HG02970 (cell line): Measurements from ENCODE around the gene OFD1.

Source experiments
- ATAC-seq: cut with Tn5 transposase; IDR thresholded peaks from one replicate; pipeline ENCODE4 v1.9.1; 2021; ENCODE audit warnings: mild to moderate bottlenecking, moderate library complexity, moderate number of reproducible peaks; ENCODE audit not compliant: unreplicated experiment, low FRiP score

Gene OFD1

DNA sequence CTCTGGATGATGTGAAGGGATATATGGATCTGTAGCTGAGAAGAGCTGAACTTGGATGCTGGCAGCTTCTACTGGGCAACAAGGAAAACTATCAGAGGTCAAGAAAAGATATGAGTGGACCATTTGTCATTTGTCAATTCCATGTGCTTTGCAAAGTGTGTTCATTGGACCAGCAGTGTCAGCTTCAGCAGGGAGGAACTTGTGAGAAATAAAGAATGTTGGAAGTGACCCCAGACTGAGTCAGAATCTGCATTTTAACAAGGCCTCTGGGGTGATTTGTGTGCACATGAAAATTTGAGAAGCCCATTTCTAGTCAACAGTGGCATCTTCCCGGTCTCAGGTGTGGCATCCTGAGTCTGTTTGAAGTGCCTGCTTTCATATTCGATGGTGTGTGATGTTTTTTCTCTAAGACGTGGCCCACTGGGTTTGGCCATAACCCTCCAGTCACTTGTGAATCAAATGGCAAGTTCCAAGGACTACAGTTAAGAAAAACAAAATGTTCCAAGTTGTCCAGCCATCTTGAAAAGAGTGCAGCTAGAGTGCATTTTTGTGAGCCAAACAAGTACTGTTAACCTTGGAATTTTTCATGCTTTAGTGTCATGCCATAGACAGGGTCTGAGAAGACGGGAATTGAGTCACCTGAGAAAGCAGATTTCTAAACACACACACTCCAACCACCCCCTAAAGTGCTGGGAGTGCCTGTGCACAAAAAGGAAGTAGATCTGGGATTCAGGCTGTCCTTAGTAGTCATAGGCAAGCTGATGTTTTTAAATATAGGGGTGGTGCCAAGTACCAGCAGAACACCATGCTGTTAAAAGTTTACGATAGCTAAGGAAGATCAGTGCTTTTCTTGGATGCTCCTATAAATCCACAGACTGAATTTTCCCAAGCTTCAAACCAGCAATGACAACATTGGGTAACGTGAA is 55.9 kb downstream of the OFD1 start:
- no peak for ATAC-seq

DNA sequence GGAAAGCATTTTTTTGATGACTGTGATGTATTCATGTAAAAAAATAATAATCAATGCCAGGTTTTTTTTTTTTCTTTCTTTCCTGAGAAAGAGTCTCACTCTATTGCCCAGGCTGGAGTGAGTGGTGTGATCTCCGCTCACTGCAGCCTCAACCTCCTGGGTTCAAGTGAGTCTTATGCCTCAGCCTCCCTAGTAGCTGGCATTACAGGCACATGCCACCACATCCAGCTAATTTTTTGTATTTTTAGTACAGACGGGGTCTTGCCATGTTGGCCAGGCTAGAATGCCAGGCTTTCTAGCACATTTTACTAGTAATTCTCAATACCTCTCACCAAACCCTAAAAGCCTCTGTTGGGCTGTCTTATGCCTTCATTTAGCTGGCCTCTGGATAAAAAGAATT is 56.6 kb downstream of the OFD1 start:
- no peak for ATAC-seq

DNA sequence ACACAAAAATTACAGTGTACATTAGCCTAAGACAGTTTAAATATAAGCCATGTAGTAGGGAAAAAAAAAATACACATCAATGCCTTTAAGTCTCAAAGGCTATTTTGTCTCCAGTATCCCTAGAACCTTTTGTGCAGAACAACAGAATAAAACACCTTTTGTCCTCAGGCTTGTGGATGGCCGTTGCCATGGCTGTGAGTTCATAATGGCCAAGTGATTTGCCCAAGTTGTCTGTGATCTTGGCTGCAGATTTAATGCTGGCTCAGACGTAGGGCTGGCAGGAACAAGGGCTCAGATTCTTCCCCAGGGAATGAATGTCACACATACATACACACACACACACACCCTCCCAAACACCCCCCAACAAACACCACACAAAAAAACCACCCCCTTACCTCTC is 57.0 kb downstream of the OFD1 start:
- no peak for ATAC-seq

DNA sequence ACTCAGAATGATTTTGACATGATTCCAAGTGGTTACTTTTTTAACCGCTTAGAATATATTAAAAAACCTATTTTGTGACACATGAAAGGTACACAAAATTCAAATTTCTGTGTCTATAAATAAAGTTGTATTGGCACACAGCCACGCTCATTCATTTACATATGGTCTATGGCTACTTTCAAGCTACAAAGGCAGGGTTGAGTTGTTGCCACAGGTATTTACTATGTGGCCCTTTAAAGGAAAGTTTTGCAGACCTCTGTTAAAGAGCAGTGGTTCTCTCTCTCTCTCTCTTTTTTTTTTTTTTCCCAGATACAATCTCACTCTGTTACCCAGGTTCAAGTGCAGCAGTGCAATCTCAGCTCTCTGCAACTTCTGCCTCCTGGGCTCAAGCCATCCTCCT is 59.3 kb downstream of the OFD1 start:
- ATAC-seq = no peak

- no peak for ATAC-seq
Measured at GRCh38 chrX:13794417-13794816, 59.9 kb downstream of the OFD1 start.

GRCh38 chrX:13797512-13797911 is 63.0 kb downstream of the OFD1 start:
- no peak for ATAC-seq

GRCh38 chrX:13798184-13798583 is 63.6 kb downstream of the OFD1 start:
- ATAC-seq = no peak

DNA sequence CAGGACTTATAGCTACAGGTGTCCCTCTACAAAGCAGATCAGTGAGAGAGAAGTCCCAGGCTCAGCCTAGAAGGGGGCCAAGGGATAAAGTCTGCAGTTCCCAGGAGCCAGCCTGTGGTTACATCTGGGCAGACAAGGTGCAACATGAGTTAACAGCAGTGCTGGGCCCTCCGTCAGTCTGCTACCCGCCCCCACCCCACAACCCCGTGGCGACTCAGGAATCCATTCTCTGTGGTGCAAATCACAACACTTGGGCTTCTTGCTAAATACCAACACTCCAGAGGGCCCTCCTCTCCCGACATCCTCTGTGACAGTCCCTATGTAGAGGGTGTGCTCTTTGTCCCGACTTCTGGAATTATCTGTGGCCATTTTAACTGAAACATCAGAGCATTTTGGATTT is 68.6 kb downstream of the OFD1 start:
- no peak for ATAC-seq

- ATAC-seq = no peak
Measured at GRCh38 chrX:13805241-13805640, 70.7 kb downstream of the OFD1 start.

DNA sequence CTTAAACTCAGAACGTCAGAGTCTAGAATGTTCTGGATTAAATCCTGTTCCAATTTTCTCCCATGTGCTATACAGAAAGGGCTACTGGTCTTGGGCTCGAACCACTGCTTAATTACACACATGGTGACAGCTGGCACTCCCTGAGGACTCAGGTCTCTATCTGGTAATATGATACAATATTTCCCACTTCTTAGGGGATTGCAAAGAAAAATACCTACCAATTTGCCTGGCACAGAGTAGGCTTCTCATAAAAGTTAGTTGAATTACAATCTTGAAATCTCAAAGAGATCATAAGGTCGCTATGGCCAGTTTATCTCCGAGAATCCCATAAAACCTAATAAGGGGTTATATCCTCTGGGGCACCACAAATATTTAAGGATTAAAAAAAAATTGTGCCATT is 73.7 kb downstream of the OFD1 start:
- ATAC-seq = no peak

GRCh38 chrX:13808865-13809264 is 74.3 kb downstream of the OFD1 start:
- no peak for ATAC-seq

GRCh38 chrX:13815664-13816063 is 81.1 kb downstream of the OFD1 start:
- no peak for ATAC-seq

- no peak for ATAC-seq
Measured at GRCh38 chrX:13816176-13816575, 81.6 kb downstream of the OFD1 start.

GRCh38 chrX:13816643-13817627 is 82.4 kb downstream of the OFD1 start, which contains the start of gene GPM6B:
TSS of gene GPM6B (minus strand) at chrX:13817093. CDS start at chrX:13816904, 189 bp downstream.
- ATAC-seq = no peak
